ENCODE measurements around the gene ARRDC4. TPM values are rescaled to one million over a fixed set of nuclear protein-coding genes. Genes with fewer than 3 reads are reported as not detected.

Gene ARRDC4
- polyA plus RNA-seq, 1 of the 3 experiments (the other 2 are of a cell fraction) = 2.3 TPM

GRCh38 chr15:98009971-98010370, 49.5 kb downstream of the ARRDC4 start (continued):
- TF ChIP-seq, protein P1, sequence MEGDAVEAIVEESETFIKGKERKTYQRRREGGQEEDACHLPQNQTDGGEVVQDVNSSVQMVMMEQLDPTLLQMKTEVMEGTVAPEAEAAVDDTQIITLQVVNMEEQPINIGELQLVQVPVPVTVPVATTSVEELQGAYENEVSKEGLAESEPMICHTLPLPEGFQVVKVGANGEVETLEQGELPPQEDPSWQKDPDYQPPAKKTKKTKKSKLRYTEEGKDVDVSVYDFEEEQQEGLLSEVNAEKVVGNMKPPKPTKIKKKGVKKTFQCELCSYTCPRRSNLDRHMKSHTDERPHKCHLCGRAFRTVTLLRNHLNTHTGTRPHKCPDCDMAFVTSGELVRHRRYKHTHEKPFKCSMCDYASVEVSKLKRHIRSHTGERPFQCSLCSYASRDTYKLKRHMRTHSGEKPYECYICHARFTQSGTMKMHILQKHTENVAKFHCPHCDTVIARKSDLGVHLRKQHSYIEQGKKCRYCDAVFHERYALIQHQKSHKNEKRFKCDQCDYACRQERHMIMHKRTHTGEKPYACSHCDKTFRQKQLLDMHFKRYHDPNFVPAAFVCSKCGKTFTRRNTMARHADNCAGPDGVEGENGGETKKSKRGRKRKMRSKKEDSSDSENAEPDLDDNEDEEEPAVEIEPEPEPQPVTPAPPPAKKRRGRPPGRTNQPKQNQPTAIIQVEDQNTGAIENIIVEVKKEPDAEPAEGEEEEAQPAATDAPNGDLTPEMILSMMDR (IDR thresholded peaks at IDR 0.05) = no peak
- TF ChIP-seq GABPA (IDR thresholded peaks at IDR 0.05; ENCODE audit: low read depth) (no peak), TCF12 (IDR thresholded peaks at IDR 0.05) (no peak), EZH2phosphoT487 (IDR thresholded peaks at IDR 0.05; ENCODE audit: borderline replicate concordance, low read depth) (no peak), NFIC (IDR thresholded peaks at IDR 0.05; ENCODE audit: borderline replicate concordance) (no peak)

GRCh38 chr15:98012354-98012753, 51.9 kb downstream of the ARRDC4 start:
- ChIA-PET CTCF (no interaction called here), POLR2A (no interaction called here)
- TF ChIP-seq SIN3A (IDR thresholded peaks at IDR 0.05; ENCODE audit: borderline replicate concordance, low read depth, low read length) = no peak
- TF ChIP-seq, protein P1 (IDR thresholded peaks at IDR 0.05) = no peak
- TF ChIP-seq TCF12 (IDR thresholded peaks at IDR 0.05) = no peak
- TF ChIP-seq IRF3 (IDR thresholded peaks at IDR 0.05; ENCODE audit: low read depth, low read length) = no peak
- TF ChIP-seq USF1 (IDR thresholded peaks at IDR 0.05; ENCODE audit: borderline replicate concordance, low read depth) = no peak
- TF ChIP-seq TEAD4 (IDR thresholded peaks at IDR 0.05; ENCODE audit: borderline replicate concordance, insufficient read depth) = no peak
- TF ChIP-seq POLR2AphosphoS5 (IDR thresholded peaks at IDR 0.05; ENCODE audit: low read depth, low read length) = no peak
- no peak for TF ChIP-seq MEF2A (IDR thresholded peaks at IDR 0.05; ENCODE audit: borderline replicate concordance, low read depth)
- no peak for TF ChIP-seq GABPA (IDR thresholded peaks at IDR 0.05; ENCODE audit: low read depth)
- no peak for TF ChIP-seq EZH2phosphoT487 (IDR thresholded peaks at IDR 0.05; ENCODE audit: borderline replicate concordance, low read depth)
- TF ChIP-seq FOSL2 (IDR thresholded peaks at IDR 0.05; ENCODE audit: borderline replicate concordance, low read depth) = no peak
- no peak for TF ChIP-seq MAX (IDR thresholded peaks at IDR 0.05; ENCODE audit: low read depth)
- TF ChIP-seq NRF1 (IDR thresholded peaks at IDR 0.05; ENCODE audit: low read depth, low read length) = no peak
- no peak for TF ChIP-seq RAD21 (IDR thresholded peaks at IDR 0.05; ENCODE audit: low read length)
- TF ChIP-seq, protein P2, sequence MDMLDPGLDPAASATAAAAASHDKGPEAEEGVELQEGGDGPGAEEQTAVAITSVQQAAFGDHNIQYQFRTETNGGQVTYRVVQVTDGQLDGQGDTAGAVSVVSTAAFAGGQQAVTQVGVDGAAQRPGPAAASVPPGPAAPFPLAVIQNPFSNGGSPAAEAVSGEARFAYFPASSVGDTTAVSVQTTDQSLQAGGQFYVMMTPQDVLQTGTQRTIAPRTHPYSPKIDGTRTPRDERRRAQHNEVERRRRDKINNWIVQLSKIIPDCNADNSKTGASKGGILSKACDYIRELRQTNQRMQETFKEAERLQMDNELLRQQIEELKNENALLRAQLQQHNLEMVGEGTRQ (IDR thresholded peaks at IDR 0.05; ENCODE audit: borderline replicate concordance, low read depth, low read length) = no peak
- TF ChIP-seq FOXM1 (IDR thresholded peaks at IDR 0.05; ENCODE audit: low read depth) = no peak
- no peak for TF ChIP-seq RFX5 (IDR thresholded peaks at IDR 0.05; ENCODE audit: low read length)

More at GRCh38 chr15:98012354-98012753, 51.9 kb downstream of the ARRDC4 start:
- Histone ChIP-seq H3K4me1 (ENCODE audit: control insufficient read depth in 1 of 2, insufficient read depth in 2 of 2, low read depth in 1 of 2, low read length in 1 of 2) (no peaks in the 10 kb centered on the region), H3K79me2 (ENCODE audit: insufficient read depth) (no peaks in the 10 kb centered on the region), H3K4me3 (ENCODE audit: low read depth in 2 of 2, low read length in 1 of 2) (no peak overlapping the region), H3F3A (replicated peaks; ENCODE audit: insufficient read depth) (no peaks in the 10 kb centered on the region), H3K9me3 (no peaks in the 10 kb centered on the region), H3K36me3 (replicated peaks in 1 of 2; ENCODE audit: control insufficient read depth in 1 of 2, insufficient read depth in 2 of 2, low read length in 1 of 2) (no peaks in the 10 kb centered on the region), H3K9me2 (no peaks in the 10 kb centered on the region), H3K27ac (ENCODE audit: low read depth in 2 of 2, low read length in 1 of 2) (no peak overlapping the region), H3K9ac (no peak overlapping the region), H3K27me3 (ENCODE audit: insufficient read depth) (peaks cover 10% of the 10 kb centered on the region; the same call in 1 of the 2 replicates), H4K20me1 (ENCODE audit: insufficient read depth) (no peaks in the 10 kb centered on the region), H2AFZ (ENCODE audit: low read depth) (no peak overlapping the region), H3K4me2 (no peak overlapping the region)
- WGBS (ENCODE audit: low lambda C conversion rate) = 24% methylated on average over 5 of the region's 5 CpGs
- no peak for DNase-seq
